Neural cell (in vitro differentiated cells): ENCODE measurements around the gene CLTCL1.

Experiments used
- EP300 ChIP-seq: fragments of 450-650 bp; conservative IDR thresholded peaks from 2 replicates; pipeline ENCODE4 v1.6.1; 2014; ENCODE audit warnings: antibody characterized with exemption, mild to moderate bottlenecking, moderate library complexity; ENCODE audit not compliant: poor library complexity, severe bottlenecking
- EZH2 ChIP-seq: fragments of 200-600, 300-800 bp; shearing (Covaris generic), sonication (generic); IDR thresholded peaks from 2 replicates; pipeline ENCODE4 v1.6.1; 2014; ENCODE audit warnings: antibody characterized with exemption, low read length, borderline replicate concordance, mild to moderate bottlenecking; ENCODE audit not compliant: insufficient read depth, poor library complexity, severe bottlenecking
- MXI1 ChIP-seq: fragments of 450-650 bp; conservative IDR thresholded peaks from 2 replicates; pipeline ENCODE4 v1.6.1; 2014; ENCODE audit warnings: antibody characterized with exemption, mild to moderate bottlenecking; ENCODE audit not compliant: poor library complexity, severe bottlenecking
- POLR2AphosphoS5 ChIP-seq: IDR thresholded peaks from 2 replicates; pipeline ENCODE4 v1.6.1; 2012
- RAD21 ChIP-seq: fragments of 450-650 bp; conservative IDR thresholded peaks from 2 replicates; pipeline ENCODE4 v1.6.1; 2014; ENCODE audit warnings: antibody characterized with exemption, mild to moderate bottlenecking, moderate library complexity
- SMC3 ChIP-seq: fragments of 450-650 bp; conservative IDR thresholded peaks from 2 replicates; pipeline ENCODE4 v1.6.1; 2014; ENCODE audit warnings: antibody characterized with exemption, mild to moderate bottlenecking, moderate library complexity; ENCODE audit not compliant: poor library complexity
- TAF1 ChIP-seq: IDR thresholded peaks from 2 replicates; pipeline ENCODE4 v1.6.1; 2012; ENCODE audit warnings: low read depth
- TF ChIP-seq, protein P1 (sequence below): fragments of 450-650 bp; IDR thresholded peaks from 2 replicates; pipeline ENCODE4 v1.5.1; 2014; ENCODE audit warnings: antibody characterized with exemption, mild to moderate bottlenecking, moderate library complexity; ENCODE audit not compliant: poor library complexity, severe bottlenecking
- TF ChIP-seq, protein P2 (sequence below): IDR thresholded peaks from 2 replicates; pipeline ENCODE4 v1.6.1; 2012; ENCODE audit warnings: borderline replicate concordance

DNA sequence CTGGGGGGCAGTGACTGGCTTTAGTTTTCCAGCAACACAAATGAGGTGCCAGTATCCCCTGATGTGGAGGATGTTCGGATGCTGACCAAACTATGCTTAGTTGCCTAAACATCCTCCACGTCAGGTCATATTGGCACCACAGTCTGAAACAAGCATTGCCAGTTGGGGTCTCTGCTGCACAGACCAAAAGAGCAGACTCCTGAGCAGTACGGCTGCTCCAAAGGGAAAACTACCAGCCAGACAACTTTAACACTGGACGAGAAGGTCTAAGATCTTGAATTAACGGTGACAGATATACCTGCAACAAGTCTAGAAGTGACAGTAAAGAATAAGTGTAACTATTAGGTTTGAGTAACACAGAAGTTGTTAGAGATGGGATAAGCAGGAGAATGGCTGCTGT is 40.5 kb upstream of the CLTCL1 start:
- TF ChIP-seq, protein P1, sequence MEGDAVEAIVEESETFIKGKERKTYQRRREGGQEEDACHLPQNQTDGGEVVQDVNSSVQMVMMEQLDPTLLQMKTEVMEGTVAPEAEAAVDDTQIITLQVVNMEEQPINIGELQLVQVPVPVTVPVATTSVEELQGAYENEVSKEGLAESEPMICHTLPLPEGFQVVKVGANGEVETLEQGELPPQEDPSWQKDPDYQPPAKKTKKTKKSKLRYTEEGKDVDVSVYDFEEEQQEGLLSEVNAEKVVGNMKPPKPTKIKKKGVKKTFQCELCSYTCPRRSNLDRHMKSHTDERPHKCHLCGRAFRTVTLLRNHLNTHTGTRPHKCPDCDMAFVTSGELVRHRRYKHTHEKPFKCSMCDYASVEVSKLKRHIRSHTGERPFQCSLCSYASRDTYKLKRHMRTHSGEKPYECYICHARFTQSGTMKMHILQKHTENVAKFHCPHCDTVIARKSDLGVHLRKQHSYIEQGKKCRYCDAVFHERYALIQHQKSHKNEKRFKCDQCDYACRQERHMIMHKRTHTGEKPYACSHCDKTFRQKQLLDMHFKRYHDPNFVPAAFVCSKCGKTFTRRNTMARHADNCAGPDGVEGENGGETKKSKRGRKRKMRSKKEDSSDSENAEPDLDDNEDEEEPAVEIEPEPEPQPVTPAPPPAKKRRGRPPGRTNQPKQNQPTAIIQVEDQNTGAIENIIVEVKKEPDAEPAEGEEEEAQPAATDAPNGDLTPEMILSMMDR: no peak
- TF ChIP-seq EP300 (no peak), EZH2 (no peak), POLR2AphosphoS5 (no peak), TAF1 (no peak), SMC3 (no peak), RAD21 (no peak), MXI1 (no peak)
- TF ChIP-seq, protein P2, sequence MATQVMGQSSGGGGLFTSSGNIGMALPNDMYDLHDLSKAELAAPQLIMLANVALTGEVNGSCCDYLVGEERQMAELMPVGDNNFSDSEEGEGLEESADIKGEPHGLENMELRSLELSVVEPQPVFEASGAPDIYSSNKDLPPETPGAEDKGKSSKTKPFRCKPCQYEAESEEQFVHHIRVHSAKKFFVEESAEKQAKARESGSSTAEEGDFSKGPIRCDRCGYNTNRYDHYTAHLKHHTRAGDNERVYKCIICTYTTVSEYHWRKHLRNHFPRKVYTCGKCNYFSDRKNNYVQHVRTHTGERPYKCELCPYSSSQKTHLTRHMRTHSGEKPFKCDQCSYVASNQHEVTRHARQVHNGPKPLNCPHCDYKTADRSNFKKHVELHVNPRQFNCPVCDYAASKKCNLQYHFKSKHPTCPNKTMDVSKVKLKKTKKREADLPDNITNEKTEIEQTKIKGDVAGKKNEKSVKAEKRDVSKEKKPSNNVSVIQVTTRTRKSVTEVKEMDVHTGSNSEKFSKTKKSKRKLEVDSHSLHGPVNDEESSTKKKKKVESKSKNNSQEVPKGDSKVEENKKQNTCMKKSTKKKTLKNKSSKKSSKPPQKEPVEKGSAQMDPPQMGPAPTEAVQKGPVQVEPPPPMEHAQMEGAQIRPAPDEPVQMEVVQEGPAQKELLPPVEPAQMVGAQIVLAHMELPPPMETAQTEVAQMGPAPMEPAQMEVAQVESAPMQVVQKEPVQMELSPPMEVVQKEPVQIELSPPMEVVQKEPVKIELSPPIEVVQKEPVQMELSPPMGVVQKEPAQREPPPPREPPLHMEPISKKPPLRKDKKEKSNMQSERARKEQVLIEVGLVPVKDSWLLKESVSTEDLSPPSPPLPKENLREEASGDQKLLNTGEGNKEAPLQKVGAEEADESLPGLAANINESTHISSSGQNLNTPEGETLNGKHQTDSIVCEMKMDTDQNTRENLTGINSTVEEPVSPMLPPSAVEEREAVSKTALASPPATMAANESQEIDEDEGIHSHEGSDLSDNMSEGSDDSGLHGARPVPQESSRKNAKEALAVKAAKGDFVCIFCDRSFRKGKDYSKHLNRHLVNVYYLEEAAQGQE: no peak
